Lung microvascular endothelial cell (primary cell): ENCODE measurements around the gene ZDHHC1. TPM values are rescaled to one million over a fixed set of nuclear protein-coding genes. Genes with fewer than 3 reads are reported as not detected.

Source experiments
- DNase-seq, 2 donors: peaks; one replicate each; pipeline versions ENCODE4 v3.0.0 to v3.0.0-alpha.2; 2010; ENCODE audit warnings: low read depth in 2 of 2
- total RNA-seq: library from RNA; depleted of rRNA; stranded (reverse); fragments of >200 nt; gene quantifications from 2 replicates; pipeline ENCODE4 v1.2.1, GENCODE V29; 2014

The ZDHHC1 gene
- total RNA-seq = 2.6 and 3.5 TPM in 2 replicates

DNA sequence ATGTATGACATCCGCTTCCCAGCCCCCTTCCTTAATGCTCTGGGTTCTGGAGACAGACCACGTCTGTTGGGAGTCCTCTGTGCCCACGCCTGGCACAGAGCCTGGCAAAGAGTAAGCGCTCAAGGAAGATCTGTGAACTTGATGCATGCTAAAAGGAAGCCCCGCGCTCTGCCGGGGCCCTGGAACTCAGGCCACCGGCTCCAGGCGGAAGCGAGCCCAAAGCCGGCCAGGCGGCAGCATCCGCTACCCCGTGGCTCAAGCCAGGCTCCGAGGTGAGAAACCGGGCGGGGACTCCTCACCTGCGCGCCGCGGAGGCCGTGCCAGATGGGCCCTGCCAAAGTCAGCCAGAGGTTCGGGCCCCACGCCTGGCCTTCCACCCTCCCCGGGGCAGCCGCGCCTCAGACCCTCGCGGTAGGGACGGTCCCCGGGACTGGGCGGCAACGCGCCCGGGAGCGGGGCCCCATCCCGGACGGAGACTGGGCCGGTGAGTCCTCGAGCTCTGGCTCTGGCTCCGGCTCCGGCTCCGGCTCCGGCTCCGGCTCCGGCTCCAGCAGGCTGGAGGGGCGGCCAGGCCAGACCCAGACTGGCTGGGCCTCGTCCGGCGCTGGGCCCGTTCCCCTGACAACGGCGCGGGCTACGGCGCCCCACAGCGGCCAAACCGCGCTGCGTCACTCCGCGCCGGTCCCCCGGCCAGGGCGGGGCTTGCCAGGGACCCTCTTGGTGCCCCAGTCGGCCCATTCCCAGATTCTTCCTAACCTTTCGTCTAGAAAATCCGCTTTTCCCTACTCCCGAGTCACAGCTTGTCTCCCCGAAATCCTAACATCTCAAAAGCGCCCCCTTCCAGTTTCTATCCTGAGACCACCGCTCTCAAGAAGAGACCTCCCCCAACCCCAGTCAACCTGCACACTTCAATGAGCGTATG, at the start of gene ZDHHC1:
Gene ZDHHC1 (minus strand): TSS at position 606 of the 922 bp plus-strand sequence. CDS start 8,702 bp downstream, outside the sequence.
- peak; percentile 75 to 83 for DNase-seq

- no peak for DNase-seq
Measured at GRCh38 chr16:67464565-67464964, 48.3 kb upstream of the ZDHHC1 start.

GRCh38 chr16:67463691-67464090, 47.4 kb upstream of the ZDHHC1 start:
- DNase-seq = no peak

- no peak for DNase-seq
Measured at GRCh38 chr16:67463059-67463458, 46.8 kb upstream of the ZDHHC1 start.

DNA sequence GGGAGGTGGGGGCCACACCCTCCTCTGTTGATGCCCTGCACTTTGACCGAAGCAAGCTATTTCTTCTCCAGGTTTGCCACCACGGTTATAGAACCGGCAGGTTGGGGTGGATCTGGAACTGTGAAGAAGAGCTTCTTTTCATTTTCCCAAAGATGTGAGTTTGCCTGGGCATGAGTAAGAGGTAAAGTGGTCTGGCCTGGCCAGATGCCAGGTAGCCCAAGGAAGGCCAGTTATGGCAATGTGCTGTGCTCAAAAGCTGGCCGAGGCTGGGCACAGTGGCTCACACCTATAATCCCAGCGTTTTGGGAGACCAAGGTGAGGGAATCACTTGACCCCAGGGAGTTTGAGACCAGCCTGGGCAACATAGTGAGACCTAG, 46.0 kb upstream of the ZDHHC1 start:
- DNase-seq = no peak

- no peak for DNase-seq
Measured at GRCh38 chr16:67461600-67462278, 45.5 kb upstream of the ZDHHC1 start.

GRCh38 chr16:67460961-67461360, 44.7 kb upstream of the ZDHHC1 start:
- DNase-seq = no peak

DNA sequence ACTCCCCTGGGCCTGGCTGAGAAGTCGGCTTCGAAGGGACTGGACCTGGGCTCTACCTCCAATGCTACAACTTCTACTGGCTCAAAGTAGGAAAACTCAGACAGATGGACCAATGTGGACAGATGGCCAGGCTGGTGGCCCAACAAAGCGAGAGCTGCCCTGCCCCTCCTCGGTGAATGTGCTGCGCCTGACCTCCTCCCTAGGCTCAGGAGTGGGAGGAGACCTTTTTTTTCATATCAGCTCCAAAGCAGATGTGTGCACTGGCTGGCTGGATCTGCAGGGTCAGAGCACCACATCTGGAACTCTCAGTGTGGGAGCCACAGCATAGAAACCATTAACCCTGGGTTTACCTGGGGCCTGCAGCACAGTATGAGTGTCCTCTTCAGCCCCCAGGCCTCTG, 43.9 kb upstream of the ZDHHC1 start:
- no peak for DNase-seq

DNA sequence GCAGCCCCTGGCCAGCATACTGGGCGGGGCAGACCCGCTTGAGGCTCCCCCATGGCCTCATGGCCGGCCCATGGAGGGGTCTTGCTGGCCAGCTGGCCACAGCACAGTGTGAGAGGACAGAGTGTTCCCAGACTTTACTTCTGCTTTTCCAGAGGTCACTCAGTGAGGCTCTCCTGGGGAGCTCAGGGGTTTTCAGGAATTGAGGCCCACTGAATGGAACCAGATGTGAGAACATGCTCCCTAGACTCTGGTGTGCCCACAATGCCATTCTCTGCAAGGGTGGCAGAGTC, 43.5 kb upstream of the ZDHHC1 start:
- no peak for DNase-seq

- peak in 1 of 2 donors; percentile 51 for DNase-seq
Measured at GRCh38 chr16:67459066-67459860, 43.0 kb upstream of the ZDHHC1 start.

DNA sequence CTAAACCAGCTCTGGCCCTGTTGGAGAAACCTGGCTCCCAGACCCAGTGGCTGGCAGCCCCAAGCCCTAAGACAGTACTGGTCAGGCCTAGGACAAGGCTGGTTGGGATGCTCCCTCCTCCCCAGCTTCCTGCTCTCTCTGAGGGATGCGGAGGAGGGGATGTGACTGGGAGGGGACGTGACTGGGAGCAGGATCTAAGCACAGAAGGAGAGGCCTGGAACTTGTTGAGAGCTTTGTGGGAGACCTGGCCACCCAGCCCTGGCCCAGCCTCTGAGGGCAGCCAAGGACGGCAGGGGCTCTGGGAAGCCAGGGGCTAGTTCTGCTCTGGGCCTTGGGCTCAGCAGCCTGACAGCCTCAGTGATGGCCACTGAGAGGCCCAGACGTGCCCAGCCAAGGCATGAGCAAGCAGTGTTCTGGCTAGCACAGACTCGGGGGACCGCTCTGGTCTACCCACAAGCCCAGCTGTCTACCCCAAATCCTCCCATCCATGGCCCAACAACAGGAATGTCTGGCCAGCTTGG, 41.9 kb upstream of the ZDHHC1 start:
- no peak for DNase-seq

- DNase-seq = no peak
Measured at GRCh38 chr16:67457611-67458010, 41.3 kb upstream of the ZDHHC1 start.

DNA sequence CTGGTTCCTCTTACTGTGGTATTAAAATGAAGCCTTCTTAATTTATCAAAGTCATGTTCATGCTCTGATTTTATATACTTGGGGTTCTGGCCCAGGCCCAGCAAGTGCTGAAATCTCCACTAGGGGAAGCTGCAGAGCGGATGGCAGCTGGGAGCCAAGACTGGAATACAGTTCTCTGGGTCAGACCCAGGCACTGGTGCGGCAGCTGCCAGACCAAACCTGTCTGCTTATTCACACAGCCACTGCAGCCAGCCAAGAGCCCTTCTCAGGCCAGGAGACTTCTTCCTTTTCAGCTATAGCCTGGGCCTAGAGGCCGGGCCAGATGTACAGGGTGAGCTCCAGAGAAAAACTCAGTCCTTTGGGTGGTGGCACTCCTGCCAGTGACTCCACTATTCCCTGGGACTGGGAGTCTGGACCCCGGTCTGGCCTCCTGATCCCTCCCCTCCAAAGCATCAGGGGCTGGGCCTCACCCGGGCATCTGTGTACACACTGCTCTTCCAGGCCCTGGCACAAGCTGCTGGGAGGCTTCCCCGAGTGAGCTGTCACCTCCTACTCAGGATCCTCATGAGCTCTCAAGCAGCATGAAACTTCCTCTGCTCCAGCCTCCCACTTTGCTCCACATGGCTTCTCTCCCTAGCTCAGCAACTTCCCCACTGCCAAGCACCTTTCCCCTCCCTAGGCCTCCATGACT, 40.3 kb upstream of the ZDHHC1 start:
- DNase-seq = peak in 1 of 2 donors; percentile 20

GRCh38 chr16:67454852-67455251, 38.6 kb upstream of the ZDHHC1 start:
- DNase-seq = no peak

DNA sequence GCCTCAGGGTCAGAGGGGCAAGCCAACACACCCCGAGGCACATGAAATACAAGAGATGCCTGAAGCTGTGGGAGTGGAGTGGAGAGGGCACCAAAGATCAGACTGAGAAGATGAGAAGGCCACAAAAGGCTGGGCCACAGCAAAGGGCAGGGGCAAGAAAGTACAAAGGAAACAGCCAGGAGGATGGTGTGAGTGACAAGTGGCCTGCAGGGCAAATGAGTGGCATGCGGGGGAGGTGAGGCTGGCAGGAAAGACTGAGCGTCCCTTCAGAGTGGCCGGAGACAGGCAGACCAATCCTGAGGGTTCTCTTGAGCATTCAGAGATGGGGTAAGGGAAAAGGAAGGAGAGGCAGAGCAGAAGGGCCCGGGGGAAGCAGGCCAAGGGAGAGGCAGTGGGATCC, 37.8 kb upstream of the ZDHHC1 start:
- no peak for DNase-seq

DNA sequence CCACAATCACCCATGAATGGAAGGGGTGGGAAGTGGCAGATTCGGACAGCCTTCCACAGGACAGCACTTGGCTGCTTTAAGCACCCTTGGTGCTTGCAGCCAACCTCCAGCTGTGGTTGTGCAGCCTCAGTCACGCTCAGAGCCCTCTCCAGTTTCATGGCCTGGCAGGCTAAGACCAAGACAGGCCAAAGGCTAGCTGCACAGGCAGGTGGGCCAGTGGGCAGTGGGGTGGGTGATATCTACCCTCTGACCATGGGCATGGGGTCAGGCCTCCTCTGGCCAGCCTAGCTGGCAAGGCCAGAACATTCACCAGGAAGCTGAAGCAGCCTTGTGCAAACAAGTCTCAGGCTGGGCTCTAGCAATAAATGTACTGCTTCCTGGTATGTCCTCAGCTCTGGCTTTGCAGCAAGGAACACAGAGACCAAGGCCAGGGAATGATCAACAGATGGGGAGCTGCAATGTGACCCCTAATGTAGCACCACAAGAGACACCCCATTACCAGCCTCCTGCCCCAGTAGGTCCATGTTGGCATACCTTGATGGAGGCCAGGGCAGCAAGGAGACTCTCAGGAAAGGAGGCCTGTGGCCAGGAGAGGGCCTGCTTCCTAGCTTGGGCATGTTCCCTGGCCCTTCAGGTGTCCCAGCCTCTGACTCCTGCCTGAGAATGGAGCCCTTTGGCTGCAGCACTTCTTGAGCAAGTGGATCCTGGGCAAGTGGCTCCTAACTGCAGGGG, 35.6 kb upstream of the ZDHHC1 start:
- DNase-seq = no peak

DNA sequence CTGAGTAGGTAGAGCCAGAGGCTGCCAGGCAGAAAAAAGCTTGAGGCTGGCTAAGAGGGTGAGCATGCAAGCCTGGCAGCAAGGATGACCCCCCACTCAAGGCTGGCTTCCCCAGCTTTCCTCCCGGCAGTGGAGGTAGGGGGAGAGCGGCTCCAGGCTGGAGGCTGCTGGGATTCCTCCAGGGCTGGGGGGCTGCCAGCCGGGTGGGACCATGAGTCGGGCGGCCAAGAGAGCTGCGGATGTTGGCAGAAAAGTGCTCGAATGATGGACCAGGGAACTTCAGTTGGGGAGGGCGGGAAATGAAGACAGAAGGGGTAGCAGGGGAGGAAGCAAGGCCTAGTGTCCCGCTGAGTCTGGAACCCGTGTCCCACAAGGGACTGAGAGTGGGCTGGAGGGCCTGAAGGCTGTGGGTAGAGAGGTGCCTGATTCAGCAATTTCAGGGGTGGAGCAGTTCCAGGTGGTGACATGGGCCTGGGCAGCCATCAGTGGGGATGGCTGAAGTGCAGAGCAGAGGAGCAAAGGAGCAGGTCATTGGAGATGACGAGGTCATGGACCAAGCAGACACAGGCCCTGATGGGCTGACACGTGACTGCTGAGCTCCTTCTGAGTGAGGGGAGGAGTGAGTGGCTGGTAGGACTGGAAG, 34.9 kb upstream of the ZDHHC1 start:
- no peak for DNase-seq

DNA sequence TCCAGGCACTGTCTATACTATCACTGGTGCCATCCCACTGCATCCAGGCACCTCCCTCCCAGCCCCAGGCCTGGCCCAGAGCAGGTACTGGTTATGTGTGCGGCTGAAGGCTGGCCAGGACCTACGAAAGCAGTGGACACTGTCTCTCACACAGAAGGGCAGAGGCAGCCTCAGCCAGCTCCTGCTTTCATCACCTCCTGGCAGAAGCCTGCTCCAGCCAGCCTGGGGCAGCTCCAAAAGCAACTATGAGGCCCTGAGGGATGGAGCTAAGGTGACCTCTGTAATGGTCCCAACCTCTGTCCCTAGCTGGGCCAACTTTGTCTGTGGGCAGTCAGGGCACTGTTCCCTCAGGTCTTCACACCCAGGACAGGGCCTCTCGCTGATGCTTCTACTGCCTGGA, 33.5 kb upstream of the ZDHHC1 start:
- no peak for DNase-seq

DNA sequence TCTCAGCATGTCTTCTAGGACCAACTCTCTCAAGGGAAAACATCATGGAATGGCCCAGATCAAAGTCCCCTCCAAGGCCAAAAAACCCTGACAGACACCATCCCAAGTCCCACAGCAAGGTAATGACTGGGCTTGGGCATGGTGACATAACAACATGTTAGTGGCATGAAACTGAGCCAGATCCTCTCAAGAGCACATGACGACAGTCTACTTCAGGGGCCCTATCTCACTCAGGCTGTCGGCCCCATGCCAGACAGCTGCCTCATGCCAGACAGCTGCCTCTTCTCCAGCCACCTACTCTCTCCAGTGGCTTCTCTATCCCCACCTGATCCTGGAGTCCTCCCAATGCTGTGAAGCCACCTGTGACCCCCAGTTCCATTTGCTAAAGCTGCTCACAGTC, 33.1 kb upstream of the ZDHHC1 start:
- no peak for DNase-seq

- DNase-seq = no peak
Measured at GRCh38 chr16:67448580-67448979, 32.3 kb upstream of the ZDHHC1 start.
